NK-92 (cell line): Measurements from ENCODE around the gene CCNL1.
"Not testable (repeated sequence)": the region's sequence is repeated elsewhere in the genome, so short reads cannot be mapped to it uniquely, and the experiment has no call there.

ENCODE experiments used
- DNase-seq: peaks from one replicate; lab custom pipeline; 2025; ENCODE audit not compliant: unreplicated experiment; lab: John Stamatoyannopoulos, UW

The CCNL1 gene

GRCh38 chr3:157159762-157160657 lies at the start of gene CCNL1:
Gene CCNL1, minus strand, starts transcription at chr3:157160147. Its CDS starts 53 bp downstream, at chr3:157160094.
- peak; percentile 49 for DNase-seq

GRCh38 chr3:157204880-157205279 lies 44.9 kb upstream of the CCNL1 start:
- DNase-seq, result no peak

GRCh38 chr3:157204431-157204830 lies 44.5 kb upstream of the CCNL1 start:
- no peak for DNase-seq

- DNase-seq, result no peak
Observed at GRCh38 chr3:157201648-157202278, 41.8 kb upstream of the CCNL1 start.

- no peak for DNase-seq
Observed at GRCh38 chr3:157199841-157200240, 39.9 kb upstream of the CCNL1 start.

GRCh38 chr3:157195965-157196364 lies 36.0 kb upstream of the CCNL1 start:
- no peak for DNase-seq

- not testable (repeated sequence) for DNase-seq
Observed at GRCh38 chr3:157191149-157191548, 31.2 kb upstream of the CCNL1 start.

- DNase-seq, result no peak
Observed at GRCh38 chr3:157190380-157190872, 30.5 kb upstream of the CCNL1 start.

GRCh38 chr3:157188391-157188790 lies 28.4 kb upstream of the CCNL1 start:
- no peak for DNase-seq

GRCh38 chr3:157182879-157183278 lies 22.9 kb upstream of the CCNL1 start:
- DNase-seq, result no peak

- DNase-seq, result no peak
Observed at GRCh38 chr3:157180262-157180661, 20.3 kb upstream of the CCNL1 start.

- DNase-seq, result no peak
Observed at GRCh38 chr3:157179365-157179803, 19.4 kb upstream of the CCNL1 start.

GRCh38 chr3:157178503-157179364 lies 18.8 kb upstream of the CCNL1 start:
- not testable (repeated sequence) for DNase-seq

GRCh38 chr3:157177801-157178453 lies 18.0 kb upstream of the CCNL1 start:
- DNase-seq, result not testable (repeated sequence)

- DNase-seq, result no peak
Observed at GRCh38 chr3:157176934-157177333, 17.0 kb upstream of the CCNL1 start.

- DNase-seq, result no peak
Observed at GRCh38 chr3:157175691-157176507, 16.0 kb upstream of the CCNL1 start.

GRCh38 chr3:157174649-157175498 lies 14.9 kb upstream of the CCNL1 start:
- DNase-seq, result peak; percentile 88

GRCh38 chr3:157174290-157174648 lies 14.3 kb upstream of the CCNL1 start:
- DNase-seq, result no peak

- not testable (repeated sequence) for DNase-seq
Observed at GRCh38 chr3:157173343-157173742, 13.4 kb upstream of the CCNL1 start.
